Globus pallidus (tissue), 1 donor: ENCODE measurements around the gene ARHGAP23.

Source experiments
- DNase-seq: peaks from one replicate; pipeline ENCODE4 v3.0.0-alpha.2; 2015; ENCODE audit warnings: low spot score

Gene ARHGAP23

GRCh38 chr17:38428112-38428642 lies at the start of gene ARHGAP23:
TSS of gene ARHGAP23 (plus strand) at chr17:38428464. CDS start at chr17:38428486, 22 bp downstream.
- peak; percentile 86 for DNase-seq

- DNase-seq, result no peak
Observed at GRCh38 chr17:38379448-38379847, 48.8 kb upstream of the ARHGAP23 start.

GRCh38 chr17:38395090-38395489 lies 33.2 kb upstream of the ARHGAP23 start:
- peak; percentile 72 for DNase-seq

- no peak for DNase-seq
Observed at GRCh38 chr17:38397227-38397626, 31.0 kb upstream of the ARHGAP23 start.

GRCh38 chr17:38400286-38400685 lies 28.0 kb upstream of the ARHGAP23 start:
- no peak for DNase-seq

GRCh38 chr17:38401459-38401858 lies 26.8 kb upstream of the ARHGAP23 start:
- no peak for DNase-seq

- DNase-seq, result no peak
Observed at GRCh38 chr17:38402897-38403296, 25.4 kb upstream of the ARHGAP23 start.

- DNase-seq, result no peak
Observed at GRCh38 chr17:38403491-38403890, 24.8 kb upstream of the ARHGAP23 start.

- DNase-seq, result no peak
Observed at GRCh38 chr17:38404174-38404943, 23.9 kb upstream of the ARHGAP23 start.

- DNase-seq, result no peak
Observed at GRCh38 chr17:38405654-38406053, 22.6 kb upstream of the ARHGAP23 start.

- DNase-seq, result no peak
Observed at GRCh38 chr17:38410201-38410600, 18.1 kb upstream of the ARHGAP23 start.

GRCh38 chr17:38415250-38416194 lies 12.7 kb upstream of the ARHGAP23 start:
- peak; percentile 64 for DNase-seq

- DNase-seq, result no peak
Observed at GRCh38 chr17:38416840-38417209, 11.4 kb upstream of the ARHGAP23 start.

GRCh38 chr17:38417210-38417951 lies 10.9 kb upstream of the ARHGAP23 start:
- peak; percentile 16 for DNase-seq

- peak; percentile 38 for DNase-seq
Observed at GRCh38 chr17:38418062-38418692, 10.1 kb upstream of the ARHGAP23 start.

- no peak for DNase-seq
Observed at GRCh38 chr17:38418693-38419507, 9.4 kb upstream of the ARHGAP23 start.

GRCh38 chr17:38419508-38419981 lies 8.7 kb upstream of the ARHGAP23 start:
- DNase-seq, result no peak

- peak; percentile 16 for DNase-seq
Observed at GRCh38 chr17:38420518-38420917, 7.7 kb upstream of the ARHGAP23 start.

- DNase-seq, result peak; percentile 22
Observed at GRCh38 chr17:38421171-38421841, 7.0 kb upstream of the ARHGAP23 start.
